Measurements from ENCODE around the gene UTP4. TPM values are rescaled to one million over a fixed set of nuclear protein-coding genes. Genes with fewer than 3 reads are reported as not detected.

Gene UTP4
- polyA plus RNA-seq, 1 donor = 37.2 TPM

Other genes starting within 250 kb of the UTP4 start
- gene HAS3, start 27.0 kb upstream of the UTP4 start, polyA plus RNA-seq (ENCODE audit: insufficient read length) = 2.6 TPM
- 66.4 TPM for gene CHTF8, start 61 bp upstream of the UTP4 start, polyA plus RNA-seq (ENCODE audit: insufficient read length)
- 13.9 TPM for gene SNTB2, start 54.5 kb downstream of the UTP4 start, polyA plus RNA-seq (ENCODE audit: insufficient read length)
- 41.0 TPM for gene VPS4A, start 178.7 kb downstream of the UTP4 start, polyA plus RNA-seq (ENCODE audit: insufficient read length)
- gene PDF, start 197.9 kb downstream of the UTP4 start, polyA plus RNA-seq (ENCODE audit: insufficient read length) = 5.8 TPM
- gene COG8, start 206.9 kb downstream of the UTP4 start, polyA plus RNA-seq (ENCODE audit: insufficient read length) = 27.1 TPM
- 16.7 TPM for gene NIP7, start 207.1 kb downstream of the UTP4 start, polyA plus RNA-seq (ENCODE audit: insufficient read length)
- 1.5 TPM for gene TMED6, start 219.1 kb downstream of the UTP4 start, polyA plus RNA-seq (ENCODE audit: insufficient read length)

Data from hindlimb muscle (tissue), 1 donor.